Measurements from ENCODE around the gene CAVIN2.

CAVIN2 gene

DNA sequence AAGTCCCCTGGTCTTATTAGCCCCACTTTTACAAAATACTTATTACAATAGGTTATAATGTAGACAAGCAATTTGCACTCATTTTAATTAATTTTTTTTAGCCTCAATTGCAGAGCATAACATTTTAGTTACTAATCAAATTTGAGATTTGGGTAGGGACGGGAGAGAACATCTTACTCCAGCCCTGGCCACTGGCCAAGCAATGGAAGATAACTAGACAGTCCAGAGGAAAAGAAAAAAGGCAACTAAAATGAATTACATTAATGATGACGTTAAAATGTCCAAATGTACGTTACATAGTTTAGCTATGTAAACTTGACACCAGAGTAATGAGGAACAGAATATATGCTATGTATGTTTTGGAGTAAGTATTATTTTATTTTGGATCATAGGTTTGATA lies 11.0 kb upstream of the CAVIN2 start:
- no peak overlapping the region for H3K4me2 ChIP-seq
- H3K4me1 ChIP-seq (ENCODE audit: low read depth, poor library complexity, severe bottlenecking), result no peaks in the 10 kb centered on the region
- H2AFZ ChIP-seq (ENCODE audit: low read depth), result no peak overlapping the region
- TF ChIP-seq, protein P1, sequence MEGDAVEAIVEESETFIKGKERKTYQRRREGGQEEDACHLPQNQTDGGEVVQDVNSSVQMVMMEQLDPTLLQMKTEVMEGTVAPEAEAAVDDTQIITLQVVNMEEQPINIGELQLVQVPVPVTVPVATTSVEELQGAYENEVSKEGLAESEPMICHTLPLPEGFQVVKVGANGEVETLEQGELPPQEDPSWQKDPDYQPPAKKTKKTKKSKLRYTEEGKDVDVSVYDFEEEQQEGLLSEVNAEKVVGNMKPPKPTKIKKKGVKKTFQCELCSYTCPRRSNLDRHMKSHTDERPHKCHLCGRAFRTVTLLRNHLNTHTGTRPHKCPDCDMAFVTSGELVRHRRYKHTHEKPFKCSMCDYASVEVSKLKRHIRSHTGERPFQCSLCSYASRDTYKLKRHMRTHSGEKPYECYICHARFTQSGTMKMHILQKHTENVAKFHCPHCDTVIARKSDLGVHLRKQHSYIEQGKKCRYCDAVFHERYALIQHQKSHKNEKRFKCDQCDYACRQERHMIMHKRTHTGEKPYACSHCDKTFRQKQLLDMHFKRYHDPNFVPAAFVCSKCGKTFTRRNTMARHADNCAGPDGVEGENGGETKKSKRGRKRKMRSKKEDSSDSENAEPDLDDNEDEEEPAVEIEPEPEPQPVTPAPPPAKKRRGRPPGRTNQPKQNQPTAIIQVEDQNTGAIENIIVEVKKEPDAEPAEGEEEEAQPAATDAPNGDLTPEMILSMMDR (conservative IDR thresholded peaks at IDR 0.05; ENCODE audit: low read depth, low read length), result no peak
- no peak overlapping the region for H3K9ac ChIP-seq
- no peaks in the 10 kb centered on the region for H4K20me1 ChIP-seq (ENCODE audit: insufficient read depth)
- no peak overlapping the region for H3K4me3 ChIP-seq (IDR thresholded peaks at IDR 0.05; ENCODE audit: insufficient read depth, low read depth, low read length)
- no peak overlapping the region for H3K27ac ChIP-seq
- no peaks in the 10 kb centered on the region for H3K79me2 ChIP-seq (ENCODE audit: insufficient read depth, low read depth)
- H3K36me3 ChIP-seq (ENCODE audit: insufficient read depth), result no peaks in the 10 kb centered on the region
- no peaks in the 10 kb centered on the region for H3K27me3 ChIP-seq (ENCODE audit: insufficient read depth, low read depth)

GRCh38 chr2:191857259-191857805 lies 10.4 kb upstream of the CAVIN2 start:
- no peak overlapping the region for H3K4me2 ChIP-seq
- H3K27ac ChIP-seq, result no peak overlapping the region
- H3K36me3 ChIP-seq (ENCODE audit: insufficient read depth), result no peaks in the 10 kb centered on the region
- no peaks in the 10 kb centered on the region for H3K27me3 ChIP-seq (ENCODE audit: insufficient read depth, low read depth)
- no peak overlapping the region for H2AFZ ChIP-seq (ENCODE audit: low read depth)
- no peaks in the 10 kb centered on the region for H3K79me2 ChIP-seq (ENCODE audit: insufficient read depth, low read depth)
- H3K4me1 ChIP-seq (ENCODE audit: low read depth, poor library complexity, severe bottlenecking), result no peaks in the 10 kb centered on the region
- H4K20me1 ChIP-seq (ENCODE audit: insufficient read depth), result no peaks in the 10 kb centered on the region
- H3K9ac ChIP-seq, result no peak overlapping the region
- H3K4me3 ChIP-seq (IDR thresholded peaks at IDR 0.05; ENCODE audit: insufficient read depth, low read depth, low read length), result no peak overlapping the region
- TF ChIP-seq, protein P1 (conservative IDR thresholded peaks at IDR 0.05; ENCODE audit: low read depth, low read length), result no peak

GRCh38 chr2:191856111-191856876 lies 9.4 kb upstream of the CAVIN2 start:
- Histone ChIP-seq H4K20me1 (ENCODE audit: insufficient read depth) (no peaks in the 10 kb centered on the region), H3K79me2 (ENCODE audit: insufficient read depth, low read depth) (no peaks in the 10 kb centered on the region), H3K27me3 (ENCODE audit: insufficient read depth, low read depth) (no peaks in the 10 kb centered on the region), H3K4me2 (no peak overlapping the region), H3K4me1 (ENCODE audit: low read depth, poor library complexity, severe bottlenecking) (no peaks in the 10 kb centered on the region), H3K9ac (no peak overlapping the region), H2AFZ (ENCODE audit: low read depth) (no peak overlapping the region), H3K27ac (no peak overlapping the region), H3K36me3 (ENCODE audit: insufficient read depth) (no peaks in the 10 kb centered on the region), H3K4me3 (IDR thresholded peaks at IDR 0.05; ENCODE audit: insufficient read depth, low read depth, low read length) (no peak overlapping the region)
- TF ChIP-seq, protein P1 (conservative IDR thresholded peaks at IDR 0.05; ENCODE audit: low read depth, low read length), result no peak

GRCh38 chr2:191855382-191855781 lies 8.5 kb upstream of the CAVIN2 start:
- H3K4me2 ChIP-seq, result no peak overlapping the region
- no peaks in the 10 kb centered on the region for H3K79me2 ChIP-seq (ENCODE audit: insufficient read depth, low read depth)
- H2AFZ ChIP-seq (ENCODE audit: low read depth), result no peak overlapping the region
- H3K27me3 ChIP-seq (ENCODE audit: insufficient read depth, low read depth), result no peaks in the 10 kb centered on the region
- H3K27ac ChIP-seq, result no peak overlapping the region
- no peaks in the 10 kb centered on the region for H4K20me1 ChIP-seq (ENCODE audit: insufficient read depth)
- TF ChIP-seq, protein P1 (conservative IDR thresholded peaks at IDR 0.05; ENCODE audit: low read depth, low read length), result no peak
- no peak overlapping the region for H3K9ac ChIP-seq
- H3K36me3 ChIP-seq (ENCODE audit: insufficient read depth), result no peaks in the 10 kb centered on the region
- H3K4me3 ChIP-seq (IDR thresholded peaks at IDR 0.05; ENCODE audit: insufficient read depth, low read depth, low read length), result no peak overlapping the region
- H3K4me1 ChIP-seq (ENCODE audit: low read depth, poor library complexity, severe bottlenecking), result no peaks in the 10 kb centered on the region
